SH-SY5Y (cell line): Measurements from ENCODE around the gene CSNK1E.

Source experiments
- GATA2 ChIP-seq: IDR thresholded peaks from 2 replicates; pipeline ENCODE4 v1.6.1; 2011; ENCODE audit warnings: mild to moderate bottlenecking, low read depth, low read length
- GATA3 ChIP-seq: IDR thresholded peaks from 2 replicates; pipeline ENCODE4 v1.6.1; 2011; ENCODE audit warnings: low read depth, mild to moderate bottlenecking, low read length, moderate library complexity

GRCh38 chr22:38271101-38271500, 46.1 kb downstream of the CSNK1E start:
- TF ChIP-seq GATA2 (no peak), GATA3 (no peak)
